Spleen (tissue), 11 donors: ENCODE data around the gene PRPH2. TPM values are rescaled to one million over a fixed set of nuclear protein-coding genes. Genes with fewer than 3 reads are reported as not detected.
"Not testable (repeated sequence)": the region's sequence is repeated elsewhere in the genome, so short reads cannot be mapped to it uniquely, and the experiment has no call there.

Experiments used
- DNase-seq: peaks from one replicate; pipeline ENCODE4 v3.0.0-alpha.2; 2020
- H3K27ac ChIP-seq, 8 donors: fragments of 200-600 bp; sonication (generic) in 7 of 8; 1 replicate in 4 of 8; 2 replicates in 4 of 8; pipeline versions ENCODE4 v1.5.0 to v1.8.0; 2016 to 2021; ENCODE audit warnings: inconsistent platforms in 4 of 8, mild to moderate bottlenecking in 4 of 8, moderate library complexity in 1 of 8
- H3K27me3 ChIP-seq, 7 donors: fragments of 200-600 bp; sonication (generic) in 6 of 7; replicated peaks in 1 of 7; 1 replicate in 4 of 7; 2 replicates in 3 of 7; pipeline versions ENCODE4 v1.5.0 to v1.8.0; 2016 to 2021; ENCODE audit warnings: inconsistent platforms in 3 of 7, mild to moderate bottlenecking in 1 of 7
- H3K36me3 ChIP-seq, 6 donors: fragments of 200-600 bp; sonication (generic) in 5 of 6; 1 replicate in 4 of 6; 2 replicates in 2 of 6; pipeline versions ENCODE4 v1.5.0 to v1.8.0; 2016 to 2021; ENCODE audit warnings: inconsistent platforms in 2 of 6
- H3K4me1 ChIP-seq, 6 donors: fragments of 200-600 bp; sonication (generic) in 5 of 6; 1 replicate in 3 of 6; 2 replicates in 3 of 6; pipeline versions ENCODE4 v1.5.0 to v1.8.0; 2016 to 2021; ENCODE audit warnings: inconsistent platforms in 3 of 6
- H3K4me3 ChIP-seq, 8 donors: fragments of 200-600 bp; sonication (generic) in 7 of 8; 1 replicate in 4 of 8; 2 replicates in 4 of 8; pipeline versions ENCODE4 v1.5.0 to v1.8.0; 2016 to 2021; ENCODE audit warnings: inconsistent platforms in 4 of 8, mild to moderate bottlenecking in 4 of 8, moderate library complexity in 2 of 8
- H3K9me3 ChIP-seq, 8 donors: fragments of 200-600 bp; sonication (generic) in 7 of 8; 1 replicate in 4 of 8; 2 replicates in 4 of 8; pipeline versions ENCODE4 v1.5.0 to v1.8.0; 2016 to 2021; ENCODE audit warnings: inconsistent platforms in 4 of 8
- POLR2A ChIP-seq, 3 donors: fragments of 450-650 bp; IDR thresholded peaks; one replicate each; pipeline ENCODE4 v1.5.1; 2017; ENCODE audit warnings: antibody characterized with exemption in 3 of 3, mild to moderate bottlenecking in 1 of 3
- POLR2AphosphoS5 ChIP-seq, 3 donors: sonication (generic); formaldehyde crosslinking; IDR thresholded peaks; one replicate each; pipeline ENCODE4 v1.5.1; 2017; ENCODE audit warnings: antibody characterized with exemption in 3 of 3
- WGBS, 5 donors: extraction: QIAGEN DNeasy Blood & Tissue Kit in 3 of 5; methylation state at CpG; one replicate each; pipeline versions ENCODE4 v1.1.5 to v1.1.7; 2013 to 2018; 5-methylcytosine and 5-hydroxymethylcytosine counted together
- intact Hi-C: fragments of 100-400 bp; cut with DNase I; formaldehyde crosslinking; loops from one replicate; pipeline ENCODE4 v1.15.0; 2023; ENCODE audit warnings: low total_unique reads
- polyA plus RNA-seq, 3 donors: library from polyadenylated mRNA; stranded (reverse); fragments of 200-250 nt; gene quantifications; one replicate each; pipeline ENCODE4 v1.2.1, GENCODE V29; 2013
- total RNA-seq, 7 donors: library from RNA; depleted of rRNA in 3 of 7; stranded (reverse); fragments of >200 nt in 3 of 7; fragmentation: NEBNext Ultra II Directional in 4 of 7; extraction: Animal tissue kit (Norgen Biotek cat#: 25700) in 4 of 7; gene quantifications; one replicate each; pipeline versions ENCODE4 v1.1.0 to v1.2.1, GENCODE V29; 2016 to 2021
- TF ChIP-seq, protein P1 (sequence below), 11 experiments: fragments of 200-600 bp in 7 of 11; fragments of 450-650 bp in 4 of 11; sonication (generic) in 4 of 11; IDR thresholded peaks in 8 of 11; conservative IDR thresholded peaks in 3 of 11; 1 replicate in 7 of 11; 2 replicates in 4 of 11; pipeline versions ENCODE4 v1.4.0 to v1.8.0; 2016 to 2021; ENCODE audit warnings: antibody characterized with exemption in 11 of 11, inconsistent platforms in 4 of 11, mild to moderate bottlenecking in 1 of 11
- donor health status: healthy with polysubstance abuse.
- donor health status: DM: no; HTN: no; CAD: no; lungs with moderate emphysema.
- donor health status: DM: no; HTN: no; CAD: no.
- donor health status: Bipolar disorder and iron deficiency.
- donor health status: healthy.
- donor health status: DM: no; HTN: no; CAD: no.
- donor health status: DM: yes; HTN: yes; CAD: no.

PRPH2 gene
- total and polyA plus RNA-seq, 10 donors = 0.27 to 1.8 (median 0.73) TPM

GRCh38 chr6:42674780-42675179 is 47.6 kb downstream of the PRPH2 start:
- Histone ChIP-seq H3K4me1 (no peaks in the 10 kb centered on the region), H3K36me3 (peaks cover 9 to 100% (median 98%) of the 10 kb centered on the region in 6 donors), H3K27me3 (no peaks in the 10 kb centered on the region), H3K27ac (no peak overlapping the region), H3K4me3 (no peak overlapping the region), H3K9me3 (no peaks in the 10 kb centered on the region)
- DNase-seq = no peak
- WGBS, 5 donors = 93 to 100% (median 96%) methylated on average over 3 of the region's 3 CpGs
- intact Hi-C loops = no loop called here
- TF ChIP-seq POLR2AphosphoS5 (IDR thresholded peaks at IDR 0.05) (no peak), POLR2A (IDR thresholded peaks at IDR 0.05) (no peak)
- TF ChIP-seq, protein P1, sequence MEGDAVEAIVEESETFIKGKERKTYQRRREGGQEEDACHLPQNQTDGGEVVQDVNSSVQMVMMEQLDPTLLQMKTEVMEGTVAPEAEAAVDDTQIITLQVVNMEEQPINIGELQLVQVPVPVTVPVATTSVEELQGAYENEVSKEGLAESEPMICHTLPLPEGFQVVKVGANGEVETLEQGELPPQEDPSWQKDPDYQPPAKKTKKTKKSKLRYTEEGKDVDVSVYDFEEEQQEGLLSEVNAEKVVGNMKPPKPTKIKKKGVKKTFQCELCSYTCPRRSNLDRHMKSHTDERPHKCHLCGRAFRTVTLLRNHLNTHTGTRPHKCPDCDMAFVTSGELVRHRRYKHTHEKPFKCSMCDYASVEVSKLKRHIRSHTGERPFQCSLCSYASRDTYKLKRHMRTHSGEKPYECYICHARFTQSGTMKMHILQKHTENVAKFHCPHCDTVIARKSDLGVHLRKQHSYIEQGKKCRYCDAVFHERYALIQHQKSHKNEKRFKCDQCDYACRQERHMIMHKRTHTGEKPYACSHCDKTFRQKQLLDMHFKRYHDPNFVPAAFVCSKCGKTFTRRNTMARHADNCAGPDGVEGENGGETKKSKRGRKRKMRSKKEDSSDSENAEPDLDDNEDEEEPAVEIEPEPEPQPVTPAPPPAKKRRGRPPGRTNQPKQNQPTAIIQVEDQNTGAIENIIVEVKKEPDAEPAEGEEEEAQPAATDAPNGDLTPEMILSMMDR (IDR thresholded peaks at IDR 0.05 in 8 of 11, conservative IDR thresholded peaks at IDR 0.05 in 3 of 11) = no peak

GRCh38 chr6:42674368-42674767 is 48.0 kb downstream of the PRPH2 start:
- H3K27ac ChIP-seq, H3K4me1 ChIP-seq, H3K27me3 ChIP-seq, H3K4me3 ChIP-seq, H3K9me3 ChIP-seq, intact Hi-C loops, DNase-seq: not testable (repeated sequence)
- WGBS, 5 donors = 93 to 95% (median 95%) methylated on average over 6 of the region's 6 CpGs
- H3K36me3 ChIP-seq = peaks cover 9 to 100% (median 98%) of the 10 kb centered on the region in 6 donors

GRCh38 chr6:42664718-42665117 is 57.7 kb downstream of the PRPH2 start:
- peaks cover 0 to 7% (median 2%) of the 10 kb centered on the region in 6 donors for H3K4me1 ChIP-seq
- 93 to 99% (median 96%) methylated on average over 2 of the region's 2 CpGs for WGBS, 5 donors
- no peaks in the 10 kb centered on the region for H3K9me3 ChIP-seq
- H3K27ac ChIP-seq = no peak overlapping the region
- peaks cover 0 to 98% (median 77%) of the 10 kb centered on the region in 6 donors for H3K36me3 ChIP-seq
- no peak overlapping the region for H3K4me3 ChIP-seq
- no peaks in the 10 kb centered on the region for H3K27me3 ChIP-seq
- no peak for DNase-seq
- intact Hi-C loops = loop anchor here (5.0 kb wide), 2 partner anchors 63 to 233 kb away; no protein-coding TSS in a partner anchor
- TF ChIP-seq POLR2AphosphoS5 (IDR thresholded peaks at IDR 0.05) (no peak), POLR2A (IDR thresholded peaks at IDR 0.05) (no peak)
- TF ChIP-seq, protein P1 (IDR thresholded peaks at IDR 0.05 in 8 of 11, conservative IDR thresholded peaks at IDR 0.05 in 3 of 11) = no peak

DNA sequence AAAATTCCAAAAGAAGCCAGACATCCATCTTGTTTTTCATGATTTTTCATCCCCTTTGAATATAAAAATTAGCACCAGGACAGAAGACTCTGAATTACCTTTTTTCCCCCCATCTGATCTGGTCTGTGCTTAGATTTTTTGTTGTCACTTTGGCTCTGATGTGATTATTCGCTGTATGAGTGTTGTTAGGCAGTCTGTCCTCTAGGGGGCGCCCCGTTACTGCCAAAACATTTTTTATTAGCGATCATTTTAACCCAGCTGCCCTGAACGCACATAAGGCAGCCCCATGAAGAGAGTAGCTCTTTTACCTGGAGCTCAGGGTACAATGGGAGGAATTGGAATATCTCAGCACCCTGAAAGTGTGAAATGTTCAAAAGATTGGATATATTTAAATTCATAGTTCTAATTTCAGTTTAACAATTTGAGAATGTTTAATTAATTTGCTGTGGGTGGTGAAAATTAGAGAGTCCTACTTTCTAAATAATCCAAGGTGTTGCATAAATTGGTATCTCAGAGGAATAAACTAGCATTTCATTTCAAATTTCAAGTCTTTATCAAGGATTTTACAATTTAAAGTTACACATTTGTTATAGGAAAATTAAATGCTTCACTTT is 60.8 kb downstream of the PRPH2 start:
- H3K9me3 ChIP-seq = no peaks in the 10 kb centered on the region
- DNase-seq = peak; percentile 92
- intact Hi-C loops = loop anchor here (5.0 kb wide), 2 partner anchors 66 to 236 kb away; no protein-coding TSS in a partner anchor
- peaks cover 0 to 98% (median 77%) of the 10 kb centered on the region in 6 donors for H3K36me3 ChIP-seq
- no peak for TF ChIP-seq POLR2A (IDR thresholded peaks at IDR 0.05)
- TF ChIP-seq, protein P1 (IDR thresholded peaks at IDR 0.05 in 8 of 11, conservative IDR thresholded peaks at IDR 0.05 in 3 of 11) = peak; percentile 59 to 91 (median 89)
- TF ChIP-seq POLR2AphosphoS5 (IDR thresholded peaks at IDR 0.05) = peak in 1 of 3 donors; percentile 55
- H3K27ac ChIP-seq = no peak overlapping the region
- WGBS, 5 donors = 0 to 2% (median 1%) methylated on average over 5 of the region's 5 CpGs
- peaks cover 0 to 7% (median 2%) of the 10 kb centered on the region in 6 donors for H3K4me1 ChIP-seq
- H3K4me3 ChIP-seq = no peak overlapping the region
- H3K27me3 ChIP-seq = no peaks in the 10 kb centered on the region
